HG03432 (cell line): ENCODE data around the gene BICC1.

Source experiments
- ATAC-seq: cut with Tn5 transposase; IDR thresholded peaks from one replicate; pipeline ENCODE4 v1.9.1; 2021; ENCODE audit warnings: mild to moderate bottlenecking, moderate library complexity; ENCODE audit not compliant: unreplicated experiment

BICC1 gene

DNA sequence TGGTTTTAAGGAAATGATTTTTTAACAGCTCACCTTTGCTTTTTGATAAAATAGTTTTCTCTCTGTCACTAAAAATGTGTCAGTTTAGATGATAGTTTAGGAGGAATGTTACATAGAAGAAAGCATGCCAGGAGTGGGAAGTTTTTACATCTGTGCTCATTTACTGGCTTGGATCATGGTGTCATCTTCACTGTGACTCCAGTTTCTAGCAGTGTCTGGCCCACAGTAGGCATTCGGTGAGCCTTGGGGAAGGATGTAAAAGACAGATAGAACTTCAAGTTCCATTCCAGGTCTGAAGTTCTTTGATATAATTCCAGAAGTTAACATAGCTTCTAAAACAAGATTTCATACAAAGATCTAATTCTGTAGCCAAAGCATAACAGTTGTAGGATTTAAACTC, 259.2 kb downstream of the BICC1 start:
- no peak for ATAC-seq

- ATAC-seq, result no peak
Observed at GRCh38 chr10:58772758-58773157, 260.1 kb downstream of the BICC1 start.

DNA sequence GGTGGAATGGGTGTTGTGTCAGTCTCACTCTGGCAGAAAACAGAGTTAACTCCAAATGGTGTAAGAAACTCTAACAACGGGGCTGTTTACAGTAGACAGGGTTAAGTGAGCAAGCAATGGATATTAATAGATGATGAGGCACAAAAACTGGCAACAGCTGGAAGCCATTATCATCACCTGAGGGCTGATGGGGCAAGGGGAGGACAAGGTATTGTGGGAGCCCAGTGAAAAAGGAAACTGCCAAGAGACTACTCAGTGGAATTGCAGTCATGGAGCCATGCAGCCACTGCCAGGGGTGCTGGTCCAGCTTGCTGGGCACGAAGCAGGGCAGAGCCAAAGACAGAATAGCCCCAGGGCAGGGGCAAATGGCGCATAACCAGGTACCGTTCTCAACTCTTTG, 260.7 kb downstream of the BICC1 start:
- ATAC-seq, result no peak

DNA sequence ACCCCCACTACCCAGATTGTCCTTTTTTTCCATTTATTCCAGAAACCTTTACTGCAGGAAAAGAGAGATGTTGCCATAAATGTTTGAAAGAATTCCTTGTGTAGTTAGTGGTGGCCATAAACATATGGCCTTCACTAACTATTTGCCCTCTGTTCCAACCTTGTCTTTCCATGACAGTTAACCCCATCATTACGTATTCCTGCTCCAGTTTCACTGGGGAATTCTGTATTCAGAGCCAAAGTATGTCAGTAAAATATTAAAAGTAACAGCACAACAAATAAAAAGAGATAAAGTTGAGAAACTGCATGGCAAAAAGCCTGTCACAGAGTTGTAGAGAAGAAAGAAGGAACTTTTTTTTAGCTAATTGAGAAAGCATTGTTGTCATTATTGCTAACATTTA, 261.3 kb downstream of the BICC1 start:
- ATAC-seq, result no peak

GRCh38 chr10:58775960-58776567, 263.4 kb downstream of the BICC1 start:
- no peak for ATAC-seq

DNA sequence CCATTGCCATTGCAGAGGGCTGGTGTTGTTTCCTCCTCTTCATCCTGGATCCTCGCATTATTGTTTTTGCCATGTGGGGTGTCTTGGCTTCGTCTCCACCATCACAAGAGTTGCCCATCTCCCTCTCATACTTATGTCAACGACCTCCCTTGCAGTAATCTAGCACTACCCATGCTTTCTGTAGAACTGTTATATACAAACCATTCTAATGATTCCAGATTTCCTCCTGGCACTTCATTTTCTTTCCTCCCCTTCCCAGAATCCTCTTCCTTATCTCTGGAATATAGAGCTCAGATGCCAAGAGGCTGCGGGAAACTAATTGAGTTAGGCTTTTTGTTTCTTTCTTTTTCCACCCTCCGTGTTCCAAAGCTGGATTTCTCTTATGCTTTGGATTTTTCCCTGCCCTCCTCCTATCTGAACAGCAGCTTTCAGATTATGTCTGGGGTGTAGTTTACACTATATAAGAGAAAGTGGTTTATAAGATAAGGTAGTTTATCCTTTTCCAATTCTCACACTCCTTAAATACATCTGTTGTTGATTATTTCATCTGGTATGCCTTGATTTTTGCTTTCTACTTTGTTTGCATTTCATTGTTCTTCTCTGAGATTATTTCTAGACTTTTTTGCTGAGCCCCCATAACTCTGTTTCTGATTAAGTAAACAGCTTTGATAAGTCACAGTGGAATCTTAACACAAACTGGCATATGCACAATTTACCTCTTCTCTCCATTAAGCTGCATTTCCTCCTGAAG, 264.1 kb downstream of the BICC1 start:
- ATAC-seq, result no peak

GRCh38 chr10:58778966-58779365, 266.3 kb downstream of the BICC1 start:
- no peak for ATAC-seq

DNA sequence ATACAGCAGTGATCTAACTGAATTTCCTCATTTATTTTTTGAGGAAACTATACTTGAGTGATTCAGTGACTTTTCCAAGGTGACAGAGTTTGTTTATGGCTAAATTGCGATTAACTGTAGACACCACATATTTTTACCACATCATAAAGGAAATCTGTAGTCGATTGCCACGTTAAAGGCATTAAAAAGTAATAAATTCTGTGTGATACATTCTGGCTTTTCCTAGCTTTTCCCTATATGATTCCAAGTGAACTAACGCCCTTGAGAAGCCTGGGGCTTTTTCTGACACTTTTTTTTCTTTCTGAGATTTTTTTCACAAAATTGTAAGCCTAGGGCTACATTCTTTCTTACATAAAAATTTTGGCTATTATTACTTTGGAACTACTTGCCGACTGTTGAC, 266.9 kb downstream of the BICC1 start:
- ATAC-seq, result no peak

DNA sequence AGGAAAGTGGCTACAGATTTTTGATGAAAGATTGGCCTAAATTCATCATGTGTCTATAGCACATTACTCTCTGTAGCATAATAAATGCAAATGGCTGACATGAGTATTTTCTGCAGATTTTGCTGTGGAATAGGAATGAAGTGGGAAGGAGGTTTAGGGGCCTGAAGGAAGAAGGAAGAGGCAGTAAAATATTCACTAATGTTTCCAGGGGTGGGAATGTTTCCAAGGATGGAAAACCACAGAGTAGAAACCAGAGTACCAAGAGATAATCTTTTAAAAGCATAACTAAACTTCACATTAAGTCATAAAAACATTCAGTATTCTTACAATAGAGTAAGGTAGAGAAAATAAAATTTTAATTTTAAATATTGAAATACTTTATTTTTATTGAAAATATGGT, 267.8 kb downstream of the BICC1 start:
- no peak for ATAC-seq

DNA sequence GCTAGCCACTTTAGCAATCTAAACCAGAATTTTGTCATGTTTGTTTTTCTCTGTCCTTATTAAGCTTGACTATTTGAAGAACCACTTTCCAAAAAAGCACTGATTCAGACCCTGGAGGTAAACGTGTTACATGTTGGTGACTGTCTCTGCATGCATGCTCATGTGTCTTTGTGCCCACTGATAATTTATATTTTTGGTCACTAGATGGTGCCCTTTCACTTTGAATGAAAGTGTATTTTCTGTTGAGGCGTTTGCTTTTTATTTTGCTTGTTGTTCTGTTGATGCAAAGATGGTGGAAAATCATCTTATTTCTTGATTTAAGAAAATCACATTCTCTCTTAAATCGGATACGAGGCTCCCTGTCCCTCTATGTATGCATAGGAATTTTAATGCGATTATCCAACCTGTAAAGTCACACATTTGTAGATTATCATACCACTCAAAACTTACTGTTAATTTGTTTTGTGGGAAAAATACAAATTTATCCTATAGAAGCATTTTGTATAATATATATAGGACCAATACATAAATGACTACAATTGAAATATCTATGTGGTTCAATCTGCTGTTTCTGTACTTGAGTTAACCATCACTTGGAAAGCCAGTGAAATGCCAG, 269.3 kb downstream of the BICC1 start:
- ATAC-seq, result peak; percentile 73

DNA sequence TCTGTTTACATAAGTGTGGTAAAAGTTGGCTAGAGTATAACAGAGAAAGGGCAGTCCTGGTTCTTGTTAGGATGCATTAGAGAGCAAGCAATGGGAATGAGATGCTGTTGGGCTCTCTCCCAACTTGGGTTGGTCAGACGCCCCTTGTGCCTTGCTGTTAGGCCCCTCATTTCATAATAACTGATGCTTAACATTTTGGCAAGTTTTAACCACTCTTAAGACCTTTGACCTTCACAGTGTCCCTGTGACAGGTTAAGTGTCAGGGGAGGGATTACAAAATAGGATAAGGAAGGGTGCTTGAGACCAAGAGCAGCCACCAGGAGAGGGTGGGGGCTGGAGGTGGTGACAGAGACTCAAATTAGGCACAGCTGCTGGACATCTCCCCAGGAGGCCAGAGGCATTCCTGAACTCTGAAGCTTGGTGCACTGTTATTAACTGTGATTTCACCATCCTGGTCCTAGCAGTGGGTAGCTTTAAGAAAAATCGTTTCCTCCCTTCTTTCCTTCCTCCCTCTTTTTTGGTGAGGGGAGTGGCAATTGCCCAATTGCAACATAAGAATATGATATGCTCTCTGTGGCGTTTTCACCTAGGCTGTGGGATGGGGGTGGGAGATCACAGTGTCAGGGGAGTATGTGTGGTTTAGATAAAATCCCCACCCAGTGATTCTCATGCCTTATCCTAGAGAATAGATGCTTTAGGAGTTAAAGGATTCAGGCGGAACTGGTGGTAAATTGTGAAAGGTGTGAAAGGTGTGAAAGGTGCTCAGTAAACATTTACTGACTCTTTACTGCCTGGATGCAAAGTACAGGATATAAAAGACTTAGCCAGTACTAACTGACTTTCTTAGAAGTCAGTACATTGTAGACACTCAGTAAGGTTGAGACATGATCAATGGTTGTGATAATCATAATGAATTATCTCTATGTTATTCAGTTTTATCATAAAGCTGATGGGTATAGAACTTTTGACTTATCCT, 270.5 kb downstream of the BICC1 start:
- no peak for ATAC-seq

DNA sequence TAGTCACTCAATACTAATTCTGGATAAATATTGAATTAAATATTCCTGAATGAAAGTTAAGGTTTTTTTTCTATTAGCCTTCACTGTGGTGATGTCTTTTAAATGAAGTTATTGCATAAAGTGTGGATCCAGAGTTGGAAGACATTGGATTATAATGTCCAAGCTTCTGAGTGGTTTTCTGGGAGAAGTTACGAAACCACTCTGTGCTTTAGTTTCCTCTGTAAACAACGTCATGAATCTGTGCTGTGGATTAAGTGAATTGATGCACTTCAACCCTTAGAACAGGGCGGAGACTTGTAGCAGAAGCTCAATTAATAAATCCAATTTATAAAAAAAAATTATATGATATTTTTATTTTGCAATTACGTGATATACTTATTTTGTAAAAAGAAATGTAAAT, 271.7 kb downstream of the BICC1 start:
- ATAC-seq, result no peak

GRCh38 chr10:58785354-58785753, 272.7 kb downstream of the BICC1 start:
- no peak for ATAC-seq

DNA sequence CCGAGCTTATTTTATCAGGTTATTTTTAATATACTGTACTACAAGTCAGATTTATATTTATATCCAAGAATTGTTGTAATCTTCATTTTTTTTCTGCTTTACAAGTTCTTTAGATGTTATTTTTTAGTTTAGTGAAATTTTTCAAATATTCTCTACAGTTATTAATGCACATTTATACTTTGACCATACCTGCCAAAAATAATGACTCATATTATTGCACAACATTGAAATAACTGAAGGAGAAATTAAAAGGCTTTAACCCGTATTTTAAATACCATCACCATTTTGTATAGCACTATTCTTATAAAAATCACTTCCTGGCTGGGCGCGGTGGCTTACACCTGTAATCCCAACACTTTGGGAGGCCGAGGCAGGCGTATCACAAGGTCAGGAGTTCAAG, 278.5 kb downstream of the BICC1 start:
- no peak for ATAC-seq

GRCh38 chr10:58795560-58795959, 282.9 kb downstream of the BICC1 start:
- no peak for ATAC-seq

DNA sequence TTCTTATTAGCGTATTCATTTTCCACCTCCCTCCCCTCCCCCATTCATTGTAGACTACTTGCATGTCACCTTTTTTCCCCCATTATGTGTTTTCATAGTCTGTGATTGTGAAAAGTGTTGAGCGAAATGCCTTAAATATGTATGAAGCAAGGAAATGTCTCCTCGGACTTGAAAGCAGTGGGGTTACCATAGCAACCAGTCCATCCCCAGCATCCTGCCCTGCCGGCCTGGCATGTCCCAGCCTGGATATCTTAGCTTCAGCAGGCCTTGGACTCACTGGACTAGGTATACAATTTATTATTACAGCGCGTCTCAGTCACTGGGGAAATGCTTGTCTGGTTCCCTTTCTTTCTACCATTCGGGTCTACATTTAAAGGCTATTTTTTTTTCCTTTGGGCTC, 283.6 kb downstream of the BICC1 start:
- no peak for ATAC-seq

- no peak for ATAC-seq
Observed at GRCh38 chr10:58796824-58797223, 284.2 kb downstream of the BICC1 start.

DNA sequence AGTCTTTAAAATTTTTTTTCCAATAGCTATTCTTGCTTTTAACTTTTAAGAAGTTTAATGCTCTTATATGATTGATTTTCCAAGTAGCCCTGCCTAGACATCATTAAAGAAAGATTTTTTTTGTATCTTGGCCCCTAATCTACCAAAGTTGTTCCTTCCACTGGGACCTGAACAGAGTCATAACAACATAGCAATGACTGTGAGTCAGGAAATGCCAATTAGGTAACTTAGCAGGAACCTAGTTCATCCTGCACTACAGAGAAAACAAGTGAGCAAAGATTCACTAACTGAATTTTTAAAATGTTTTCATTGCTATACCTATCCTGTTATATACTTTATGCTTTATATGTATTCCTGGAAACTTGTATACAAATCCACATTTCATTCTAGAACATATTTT, 284.7 kb downstream of the BICC1 start:
- no peak for ATAC-seq

- ATAC-seq, result no peak
Observed at GRCh38 chr10:58802047-58802446, 289.4 kb downstream of the BICC1 start.

DNA sequence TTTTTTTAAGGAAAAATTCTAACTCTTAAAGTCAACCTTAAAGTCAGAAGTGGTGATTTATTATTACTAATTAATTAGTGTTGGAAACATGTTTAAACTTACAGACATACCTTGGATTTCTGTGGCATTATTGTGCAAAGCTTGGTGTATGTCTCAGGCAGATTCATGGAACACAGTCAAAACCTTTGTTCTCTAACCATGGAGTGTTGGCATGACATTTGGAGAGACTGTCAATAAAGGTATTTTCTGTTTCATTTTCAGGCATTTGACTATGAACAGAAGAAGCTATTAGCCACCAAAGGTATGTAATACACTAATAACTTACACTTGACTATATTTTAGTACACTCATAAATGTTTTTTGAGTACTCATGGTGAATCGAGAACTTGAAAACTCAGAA, 293.7 kb downstream of the BICC1 start:
- ATAC-seq, result no peak

- no peak for ATAC-seq
Observed at GRCh38 chr10:58806970-58807628, 294.4 kb downstream of the BICC1 start.
